Nucleus accumbens (tissue), 56 donors: ENCODE measurements around the gene GPR180.
"Not testable (repeated sequence)": the region's sequence is repeated elsewhere in the genome, so short reads cannot be mapped to it uniquely, and the experiment has no call there.

Experiments
- DNase-seq, 56 donors: peaks; one replicate each; lab custom pipeline; 2025; lab: John Stamatoyannopoulos, UW

Gene GPR180

GRCh38 chr13:94595950-94596574 lies 5.6 kb upstream of the GPR180 start, which contains the start of gene TGDS:
TSS of gene TGDS (minus strand) at chr13:94596152. CDS start at chr13:94596136, 16 bp downstream.
- peak; percentile 29 to 90 (median 76) for DNase-seq

GRCh38 chr13:94596575-94596971 lies 5.1 kb upstream of the GPR180 start:
- DNase-seq = peak in 1 of 56 donors; percentile 8

- DNase-seq = no peak
Measured at GRCh38 chr13:94598281-94598680, 3.4 kb upstream of the GPR180 start.

GRCh38 chr13:94599877-94600276 lies 1.8 kb upstream of the GPR180 start:
- DNase-seq = no peak

GRCh38 chr13:94602467-94602866 lies 810 bp downstream of the GPR180 start:
- no peak for DNase-seq

GRCh38 chr13:94607056-94607455 lies 5.4 kb downstream of the GPR180 start:
- no peak for DNase-seq

GRCh38 chr13:94607939-94608338 lies 6.3 kb downstream of the GPR180 start:
- DNase-seq = no peak

- DNase-seq = no peak
Measured at GRCh38 chr13:94608586-94608985, 6.9 kb downstream of the GPR180 start.

- no peak for DNase-seq
Measured at GRCh38 chr13:94609196-94609595, 7.5 kb downstream of the GPR180 start.

- no peak for DNase-seq
Measured at GRCh38 chr13:94610475-94610874, 8.8 kb downstream of the GPR180 start.

GRCh38 chr13:94612050-94612449 lies 10.4 kb downstream of the GPR180 start:
- DNase-seq = no peak

- no peak for DNase-seq
Measured at GRCh38 chr13:94613051-94613450, 11.4 kb downstream of the GPR180 start.

- DNase-seq = peak in 6 of 56 donors; percentile 2 to 25 (median 4)
Measured at GRCh38 chr13:94617389-94618000, 15.8 kb downstream of the GPR180 start.

- DNase-seq = peak in 4 of 56 donors; percentile 1 to 33 (median 10)
Measured at GRCh38 chr13:94620286-94620896, 18.7 kb downstream of the GPR180 start.

GRCh38 chr13:94622344-94622743 lies 20.7 kb downstream of the GPR180 start:
- no peak for DNase-seq

GRCh38 chr13:94623316-94623715 lies 21.7 kb downstream of the GPR180 start:
- no peak for DNase-seq

- DNase-seq = no peak
Measured at GRCh38 chr13:94630858-94631257, 29.2 kb downstream of the GPR180 start.

GRCh38 chr13:94632226-94632980 lies 30.7 kb downstream of the GPR180 start:
- DNase-seq = no peak

GRCh38 chr13:94636096-94636495 lies 34.4 kb downstream of the GPR180 start:
- not testable (repeated sequence) for DNase-seq

GRCh38 chr13:94636942-94637578 lies 35.4 kb downstream of the GPR180 start:
- no peak for DNase-seq

GRCh38 chr13:94637677-94638076 lies 36.0 kb downstream of the GPR180 start:
- not testable (repeated sequence) for DNase-seq
